Urothelium cell line (cell line): ENCODE results near the gene ECD.

ENCODE experiments used
- DNase-seq: peaks from one replicate; pipeline ENCODE4 v3.0.0; 2011; ENCODE audit warnings: low spot score, mixed read lengths
- FAIRE-seq: peaks from 2 replicates; lab custom pipeline; 2011; peaks lifted over from hg19 to GRCh38; lab: Jason Lieb, UNC

ECD gene

GRCh38 chr10:73106301-73106700, 61.5 kb downstream of the ECD start:
- FAIRE-seq = no peak

GRCh38 chr10:73099141-73099540, 68.7 kb downstream of the ECD start:
- FAIRE-seq = no peak
- no peak for DNase-seq

More at GRCh38 chr10:73106301-73106700, 61.5 kb downstream of the ECD start:
- no peak for DNase-seq

GRCh38 chr10:73097305-73097670, 70.5 kb downstream of the ECD start:
- FAIRE-seq (no peak), DNase-seq (no peak)

GRCh38 chr10:73096449-73097304, 71.1 kb downstream of the ECD start, which contains the start of gene P4HA1:
TSS of gene P4HA1 (minus strand) at chr10:73096866. CDS start at chr10:73074883, 21,983 bp downstream.
- DNase-seq (peak; percentile 100), FAIRE-seq (peak; percentile 97)

GRCh38 chr10:73096041-73096448, 71.8 kb downstream of the ECD start:
- FAIRE-seq = no peak

GRCh38 chr10:73095481-73096021, 72.3 kb downstream of the ECD start:
- peak; percentile 54 for DNase-seq
- no peak for FAIRE-seq

More at GRCh38 chr10:73096041-73096448, 71.8 kb downstream of the ECD start:
- DNase-seq = peak; percentile 56

GRCh38 chr10:73094986-73095480, 72.8 kb downstream of the ECD start:
- no peak for DNase-seq
- no peak for FAIRE-seq

- DNase-seq (no peak), FAIRE-seq (no peak)
Measured at GRCh38 chr10:73093922-73094850, 73.6 kb downstream of the ECD start.

GRCh38 chr10:73092830-73093229, 75.0 kb downstream of the ECD start:
- FAIRE-seq = no peak
- no peak for DNase-seq

GRCh38 chr10:73088304-73088703, 79.5 kb downstream of the ECD start:
- DNase-seq (no peak), FAIRE-seq (no peak)

GRCh38 chr10:73086816-73087215, 81.0 kb downstream of the ECD start:
- DNase-seq (no peak), FAIRE-seq (no peak)

- DNase-seq = no peak
- FAIRE-seq = no peak
Measured at GRCh38 chr10:73084209-73084608, 83.6 kb downstream of the ECD start.
